Measurements from ENCODE around the gene TRMT11. TPM values are rescaled to one million over a fixed set of nuclear protein-coding genes. Genes with fewer than 3 reads are reported as not detected.

TRMT11 gene
- total RNA-seq, 1 donor = 26.8 TPM

GRCh38 chr6:126047648-126048047 is 61.3 kb downstream of the TRMT11 start:
- H3K9me3 ChIP-seq (ENCODE audit: low read depth, low read length) = no peaks in the 10 kb centered on the region
- TF ChIP-seq, protein P1, sequence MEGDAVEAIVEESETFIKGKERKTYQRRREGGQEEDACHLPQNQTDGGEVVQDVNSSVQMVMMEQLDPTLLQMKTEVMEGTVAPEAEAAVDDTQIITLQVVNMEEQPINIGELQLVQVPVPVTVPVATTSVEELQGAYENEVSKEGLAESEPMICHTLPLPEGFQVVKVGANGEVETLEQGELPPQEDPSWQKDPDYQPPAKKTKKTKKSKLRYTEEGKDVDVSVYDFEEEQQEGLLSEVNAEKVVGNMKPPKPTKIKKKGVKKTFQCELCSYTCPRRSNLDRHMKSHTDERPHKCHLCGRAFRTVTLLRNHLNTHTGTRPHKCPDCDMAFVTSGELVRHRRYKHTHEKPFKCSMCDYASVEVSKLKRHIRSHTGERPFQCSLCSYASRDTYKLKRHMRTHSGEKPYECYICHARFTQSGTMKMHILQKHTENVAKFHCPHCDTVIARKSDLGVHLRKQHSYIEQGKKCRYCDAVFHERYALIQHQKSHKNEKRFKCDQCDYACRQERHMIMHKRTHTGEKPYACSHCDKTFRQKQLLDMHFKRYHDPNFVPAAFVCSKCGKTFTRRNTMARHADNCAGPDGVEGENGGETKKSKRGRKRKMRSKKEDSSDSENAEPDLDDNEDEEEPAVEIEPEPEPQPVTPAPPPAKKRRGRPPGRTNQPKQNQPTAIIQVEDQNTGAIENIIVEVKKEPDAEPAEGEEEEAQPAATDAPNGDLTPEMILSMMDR (IDR thresholded peaks at IDR 0.05; ENCODE audit: extremely low read depth, low read depth, low read length) = no peak
- H3K36me3 ChIP-seq (ENCODE audit: insufficient read depth, low read length) = peaks cover 3% of the 10 kb centered on the region
- no peak for DNase-seq (ENCODE audit: insufficient read length, low spot score, missing footprints)
- H3K4me3 ChIP-seq (ENCODE audit: insufficient read depth, low read length) = no peak overlapping the region
- H4K20me1 ChIP-seq (ENCODE audit: insufficient read depth, low read length) = no peaks in the 10 kb centered on the region
- no peaks in the 10 kb centered on the region for H3K27me3 ChIP-seq (ENCODE audit: insufficient read depth, low read length)
- no peak overlapping the region for H2AFZ ChIP-seq (ENCODE audit: low read length)
- H3K27ac ChIP-seq (ENCODE audit: low read depth, low read length) = no peak overlapping the region
- H3K4me1 ChIP-seq (ENCODE audit: insufficient read depth, low read length) = no peaks in the 10 kb centered on the region
- H3K79me2 ChIP-seq (ENCODE audit: insufficient read depth, low read length) = no peaks in the 10 kb centered on the region
- H3K4me2 ChIP-seq (ENCODE audit: insufficient read depth, low read length) = no peak overlapping the region

GRCh38 chr6:126048635-126049034 is 62.3 kb downstream of the TRMT11 start:
- H3K79me2 ChIP-seq (ENCODE audit: insufficient read depth, low read length) = no peaks in the 10 kb centered on the region
- no peak overlapping the region for H3K27ac ChIP-seq (ENCODE audit: low read depth, low read length)
- H3K9me3 ChIP-seq (ENCODE audit: low read depth, low read length) = no peaks in the 10 kb centered on the region
- H3K4me3 ChIP-seq (ENCODE audit: insufficient read depth, low read length) = no peak overlapping the region
- no peak overlapping the region for H3K4me2 ChIP-seq (ENCODE audit: insufficient read depth, low read length)
- TF ChIP-seq, protein P1 (IDR thresholded peaks at IDR 0.05; ENCODE audit: extremely low read depth, low read depth, low read length) = no peak
- H3K27me3 ChIP-seq (ENCODE audit: insufficient read depth, low read length) = no peaks in the 10 kb centered on the region
- no peak overlapping the region for H2AFZ ChIP-seq (ENCODE audit: low read length)
- H4K20me1 ChIP-seq (ENCODE audit: insufficient read depth, low read length) = no peaks in the 10 kb centered on the region
- H3K36me3 ChIP-seq (ENCODE audit: insufficient read depth, low read length) = peaks cover 3% of the 10 kb centered on the region
- no peak for DNase-seq (ENCODE audit: insufficient read length, low spot score, missing footprints)
- no peaks in the 10 kb centered on the region for H3K4me1 ChIP-seq (ENCODE audit: insufficient read depth, low read length)

GRCh38 chr6:126050795-126051194 is 64.5 kb downstream of the TRMT11 start:
- Histone ChIP-seq H3K79me2 (ENCODE audit: insufficient read depth, low read length) (no peaks in the 10 kb centered on the region), H3K4me2 (ENCODE audit: insufficient read depth, low read length) (no peak overlapping the region), H3K4me1 (ENCODE audit: insufficient read depth, low read length) (no peaks in the 10 kb centered on the region), H3K4me3 (ENCODE audit: insufficient read depth, low read length) (no peak overlapping the region), H2AFZ (ENCODE audit: low read length) (no peak overlapping the region), H3K27ac (ENCODE audit: low read depth, low read length) (no peak overlapping the region), H4K20me1 (ENCODE audit: insufficient read depth, low read length) (no peaks in the 10 kb centered on the region), H3K36me3 (ENCODE audit: insufficient read depth, low read length) (peaks cover 3% of the 10 kb centered on the region), H3K27me3 (ENCODE audit: insufficient read depth, low read length) (no peaks in the 10 kb centered on the region), H3K9me3 (ENCODE audit: low read depth, low read length) (no peaks in the 10 kb centered on the region)
- TF ChIP-seq, protein P1 (IDR thresholded peaks at IDR 0.05; ENCODE audit: extremely low read depth, low read depth, low read length) = no peak
- no peak for DNase-seq (ENCODE audit: insufficient read length, low spot score, missing footprints)

DNA sequence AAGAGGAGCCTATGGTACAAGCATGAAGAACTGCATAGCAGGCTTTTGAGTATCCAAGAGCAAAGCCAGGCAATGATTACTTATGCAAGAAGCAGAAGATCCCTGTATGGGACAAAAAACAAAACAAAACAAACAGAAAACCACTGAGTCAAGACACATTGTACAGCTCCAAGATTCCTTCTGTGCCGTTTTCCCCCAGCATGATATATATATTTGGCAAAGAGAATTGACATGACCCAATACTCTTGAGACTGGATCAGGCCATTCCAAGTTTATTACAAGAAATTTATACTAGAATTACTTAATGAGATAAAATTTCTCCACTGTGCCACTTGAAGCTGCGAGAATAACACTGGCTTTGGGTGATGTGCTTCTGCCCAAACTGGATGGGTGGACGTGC is 65.5 kb downstream of the TRMT11 start:
- peak; percentile 17 for DNase-seq (ENCODE audit: insufficient read length, low spot score, missing footprints)
- no peaks in the 10 kb centered on the region for H3K9me3 ChIP-seq (ENCODE audit: low read depth, low read length)
- no peaks in the 10 kb centered on the region for H3K27me3 ChIP-seq (ENCODE audit: insufficient read depth, low read length)
- no peaks in the 10 kb centered on the region for H4K20me1 ChIP-seq (ENCODE audit: insufficient read depth, low read length)
- TF ChIP-seq, protein P1 (IDR thresholded peaks at IDR 0.05; ENCODE audit: extremely low read depth, low read depth, low read length) = no peak
- H3K36me3 ChIP-seq (ENCODE audit: insufficient read depth, low read length) = peaks cover 3% of the 10 kb centered on the region
- no peak overlapping the region for H3K4me3 ChIP-seq (ENCODE audit: insufficient read depth, low read length)
- H2AFZ ChIP-seq (ENCODE audit: low read length) = no peak overlapping the region
- no peaks in the 10 kb centered on the region for H3K79me2 ChIP-seq (ENCODE audit: insufficient read depth, low read length)
- no peak overlapping the region for H3K27ac ChIP-seq (ENCODE audit: low read depth, low read length)
- H3K4me2 ChIP-seq (ENCODE audit: insufficient read depth, low read length) = no peak overlapping the region
- H3K4me1 ChIP-seq (ENCODE audit: insufficient read depth, low read length) = no peaks in the 10 kb centered on the region

All from osteoblast (primary cell).